NOMO-1 treated with dmso at 0.1 percent for 144 hours (cell line): ENCODE results near the gene TBX20.
"Not testable (repeated sequence)": the region's sequence is repeated elsewhere in the genome, so short reads cannot be mapped to it uniquely, and the experiment has no call there.

Source experiments
- DNase-seq: peaks from one replicate; lab custom pipeline; 2025; ENCODE audit not compliant: unreplicated experiment; lab: John Stamatoyannopoulos, UW

The TBX20 gene

DNA sequence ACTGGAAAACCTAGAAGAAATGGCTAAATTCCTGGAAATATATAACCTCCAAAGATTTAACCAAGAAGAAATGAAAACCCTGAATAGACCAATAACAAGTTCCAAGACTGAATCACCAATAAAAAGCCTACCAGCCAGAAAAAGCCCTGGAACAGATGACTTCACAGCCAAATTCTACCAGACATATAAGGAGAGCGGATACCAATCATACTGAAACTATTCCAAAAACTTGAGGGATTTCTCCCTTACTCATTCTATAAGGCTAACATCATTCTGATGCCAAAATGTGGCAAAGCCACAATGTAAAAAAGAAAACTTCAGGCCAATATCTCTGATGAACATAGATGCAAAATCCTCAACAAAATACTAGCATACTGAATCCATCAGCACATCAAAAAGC, 86.7 kb downstream of the TBX20 start:
- not testable (repeated sequence) for DNase-seq

DNA sequence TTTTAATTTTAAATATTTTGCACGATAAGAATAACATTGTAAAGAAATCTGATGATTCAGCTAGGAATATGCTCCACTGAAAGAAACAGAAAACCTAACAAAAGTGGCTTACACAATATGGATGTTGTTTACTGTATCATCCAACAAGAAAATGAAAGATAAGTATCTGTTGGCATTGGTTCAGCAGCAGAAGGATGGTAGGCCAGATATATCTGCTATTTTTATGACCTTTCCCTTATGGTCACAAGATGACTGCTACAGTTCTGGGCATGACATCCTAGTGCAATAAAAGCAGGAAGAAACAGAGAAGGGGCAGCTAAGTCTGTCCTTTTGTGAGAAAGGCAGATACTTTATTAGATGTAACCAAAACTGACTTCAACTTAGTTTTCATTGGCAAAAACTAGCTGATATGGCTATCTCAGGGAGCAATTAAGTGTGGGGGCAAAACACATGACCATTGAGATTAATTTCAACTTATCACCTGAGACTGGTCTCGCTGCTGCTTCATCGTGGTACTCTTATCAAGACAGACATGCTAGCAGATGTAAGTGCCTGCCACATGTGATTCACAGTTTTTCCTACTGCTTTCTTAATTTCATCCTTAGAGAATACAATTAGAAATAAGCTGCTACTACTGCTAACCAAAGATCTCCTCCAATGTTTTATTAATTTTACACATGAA, 92.7 kb downstream of the TBX20 start:
- not testable (repeated sequence) for DNase-seq
